ENCODE data around the gene EFNA4. TPM values are rescaled to one million over a fixed set of nuclear protein-coding genes. Genes with fewer than 3 reads are reported as not detected.

The EFNA4 gene
- total and polyA plus RNA-seq, 9 of the 15 experiments (the other 6 are each of a cell fraction or from before 2014, with no cell fraction given): 0.68 to 7.4 (median 6.1) TPM

- in situ Hi-C loops (cut with MboI): no loop called here
- Histone ChIP-seq H3K9ac (ENCODE audit: insufficient read depth in 1 of 2, low read depth in 2 of 2, low read length in 2 of 2) (peak overlapping the region in 1 of 2 experiments; percentile 86; a peak in 2 of 4 replicates), H3K27me3 (ENCODE audit: control insufficient read depth in 2 of 2, insufficient read depth in 2 of 2, low read length in 2 of 2) (peaks cover 0 to 3% of the 10 kb centered on the region in 2 experiments; a peak in 2 of 5 replicates), H4K20me1 (replicated peaks; ENCODE audit: control insufficient read depth, insufficient read depth, low read length) (peaks cover 6% of the 10 kb centered on the region; the same call in 1 of the 2 replicates), H3K4me3 (no peak overlapping the region), H3K9me3 (replicated peaks; ENCODE audit: control insufficient read depth, insufficient read depth, low read depth, low read length) (no peaks in the 10 kb centered on the region), H3K4me2 (ENCODE audit: insufficient read depth, low read length) (no peak overlapping the region), H3K9me1 (ENCODE audit: control insufficient read depth, insufficient read depth, low read length) (peaks cover 4% of the 10 kb centered on the region), H2AFZ (ENCODE audit: low read depth, low read length) (no peak overlapping the region), H3K36me3 (ENCODE audit: control insufficient read depth, insufficient read depth, low read length) (no peaks in the 10 kb centered on the region), H3K4me1 (replicated peaks in 1 of 2; ENCODE audit: control insufficient read depth in 2 of 2, insufficient read depth in 2 of 2, low read length in 2 of 2) (peaks cover 8 to 16% of the 10 kb centered on the region in 2 experiments; a peak in 3 of 5 replicates), H3K79me2 (ENCODE audit: control insufficient read depth, insufficient read depth, low read length) (no peaks in the 10 kb centered on the region), H3K27ac (ENCODE audit: extremely low read depth, low read depth, low read length) (no peak overlapping the region)
- ChIA-PET CTCF (ENCODE audit: low intra/inter-chr PET ratio) (no interaction called here), POLR2A (interaction anchor here (1.5 to 2.1 kb wide), 2 partner anchors 17 to 27 kb away, joined by 3 to 5 read pairs; no protein-coding TSS in a partner anchor)
- no peak for DNase-seq (ENCODE audit: extremely low read depth in 1 of 4, low spot score in 3 of 4)
- TF ChIP-seq FOXM1 (IDR thresholded peaks at IDR 0.05; ENCODE audit: low read depth) (no peak), FOXM1 (CRISPR knock-in tag; IDR thresholded peaks at IDR 0.05; ENCODE audit: low read depth) (no peak), NR2C2 (CRISPR knock-in tag; IDR thresholded peaks at IDR 0.05) (no peak), NR2C2 (tag; IDR thresholded peaks at IDR 0.05) (no peak), HOXB6 (CRISPR knock-in tag; IDR thresholded peaks at IDR 0.05; ENCODE audit: borderline replicate concordance) (no peak)
- no peak for FAIRE-seq
- intact Hi-C loops (cut with micrococcal nuclease): no loop called here
- no TSS peak for BruUV-seq (replicated peaks)
- 21% methylated on average over 5 of the region's 5 CpGs for WGBS (ENCODE audit: insufficient coverage, low coverage, missing lambda C conversion rate)
- no peak for ATAC-seq
Observed at GRCh38 chr1:155042789-155043188, 20.8 kb upstream of the EFNA4 start.

- ChIA-PET POLR2A (interaction anchor here (0.6 to 2.1 kb wide), 4 partner anchors 17 to 494 kb away, joined by 3 to 5 read pairs (median 3); no protein-coding TSS in a partner anchor), CTCF (ENCODE audit: low intra/inter-chr PET ratio) (no interaction called here)
- Histone ChIP-seq H3K9me3 (replicated peaks; ENCODE audit: control insufficient read depth, insufficient read depth, low read depth, low read length) (no peaks in the 10 kb centered on the region), H4K20me1 (replicated peaks; ENCODE audit: control insufficient read depth, insufficient read depth, low read length) (peaks cover 6% of the 10 kb centered on the region; the same call in 1 of the 2 replicates), H3K79me2 (ENCODE audit: control insufficient read depth, insufficient read depth, low read length) (no peaks in the 10 kb centered on the region), H3K4me1 (replicated peaks in 1 of 2; ENCODE audit: control insufficient read depth in 2 of 2, insufficient read depth in 2 of 2, low read length in 2 of 2) (peaks cover 8 to 22% of the 10 kb centered on the region in 2 experiments; a peak in 4 of 5 replicates), H3K36me3 (ENCODE audit: control insufficient read depth, insufficient read depth, low read length) (no peaks in the 10 kb centered on the region), H3K9me1 (ENCODE audit: control insufficient read depth, insufficient read depth, low read length) (peaks cover 4% of the 10 kb centered on the region), H3K9ac (ENCODE audit: insufficient read depth in 1 of 2, low read depth in 2 of 2, low read length in 2 of 2) (peak overlapping the region in 1 of 2 experiments; percentile 86; a peak in 2 of 4 replicates), H3K4me3 (no peak overlapping the region), H3K4me2 (ENCODE audit: insufficient read depth, low read length) (no peak overlapping the region), H2AFZ (ENCODE audit: low read depth, low read length) (no peak overlapping the region), H3K27ac (ENCODE audit: extremely low read depth, low read depth, low read length) (no peak overlapping the region), H3K27me3 (ENCODE audit: control insufficient read depth in 2 of 2, insufficient read depth in 2 of 2, low read length in 2 of 2) (no peaks in the 10 kb centered on the region; a peak in 2 of 5 replicates)
- no peak for DNase-seq (ENCODE audit: extremely low read depth in 1 of 4, low spot score in 3 of 4)
- BruUV-seq (replicated peaks): no TSS peak
- FAIRE-seq: no peak
- in situ Hi-C loops (cut with MboI) (no loop called here), intact Hi-C loops (cut with micrococcal nuclease) (no loop called here)
- no peak for ATAC-seq
- 35% methylated on average over 8 of the region's 12 CpGs for WGBS (ENCODE audit: insufficient coverage, low coverage, missing lambda C conversion rate)
- TF ChIP-seq, protein P1, sequence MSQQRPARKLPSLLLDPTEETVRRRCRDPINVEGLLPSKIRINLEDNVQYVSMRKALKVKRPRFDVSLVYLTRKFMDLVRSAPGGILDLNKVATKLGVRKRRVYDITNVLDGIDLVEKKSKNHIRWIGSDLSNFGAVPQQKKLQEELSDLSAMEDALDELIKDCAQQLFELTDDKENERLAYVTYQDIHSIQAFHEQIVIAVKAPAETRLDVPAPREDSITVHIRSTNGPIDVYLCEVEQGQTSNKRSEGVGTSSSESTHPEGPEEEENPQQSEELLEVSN (IDR thresholded peaks at IDR 0.05; ENCODE audit: borderline replicate concordance in 1 of 2, extremely low read depth in 1 of 2, insufficient read depth in 1 of 2, insufficient read length in 1 of 2, low read depth in 1 of 2, low read length in 1 of 2, poor library complexity in 1 of 2, severe bottlenecking in 1 of 2): peak in 1 of 2 experiments; percentile 45
- no peak for TF ChIP-seq MIER1 (IDR thresholded peaks at IDR 0.05; ENCODE audit: low read depth)
- TF ChIP-seq HMBOX1 (IDR thresholded peaks at IDR 0.05): no peak
- no peak for TF ChIP-seq ZNF24 (IDR thresholded peaks at IDR 0.05)
- no peak for TF ChIP-seq RCOR1 (IDR thresholded peaks at IDR 0.05; ENCODE audit: borderline replicate concordance in 1 of 2, low read depth in 2 of 2, low read length in 2 of 2)
- 0 out of 2 replicates have a peak, but pooled peaks have one; percentile 54 for TF ChIP-seq ZBTB33 (CRISPR knock-in tag; IDR thresholded peaks at IDR 0.05)
Observed at GRCh38 chr1:155043301-155043702, 20.2 kb upstream of the EFNA4 start.

Measured in K562 (cell line).